Spleen (tissue), 3 donors: ENCODE data around the gene HIP1.

Experiments used
- POLR2A ChIP-seq, 3 donors: fragments of 450-650 bp; IDR thresholded peaks; one replicate each; pipeline ENCODE4 v1.5.1; 2017; ENCODE audit warnings: antibody characterized with exemption in 3 of 3, mild to moderate bottlenecking in 1 of 3
- POLR2AphosphoS5 ChIP-seq, 3 donors: sonication (generic); formaldehyde crosslinking; IDR thresholded peaks; one replicate each; pipeline ENCODE4 v1.5.1; 2017; ENCODE audit warnings: antibody characterized with exemption in 3 of 3

- no peak for TF ChIP-seq POLR2AphosphoS5 (IDR thresholded peaks at IDR 0.05)
- no peak for TF ChIP-seq POLR2A (IDR thresholded peaks at IDR 0.05)
Measured at GRCh38 chr7:75591467-75592255, 147.1 kb downstream of the HIP1 start.
